ENCODE results near the gene RAD52. TPM values are rescaled to one million over a fixed set of nuclear protein-coding genes. Genes with fewer than 3 reads are reported as not detected.
A peak's percentile ranks its signal among the peaks of the same experiment; 100 is the strongest.

RAD52 gene
- 1 to 10 TPM; 5.1 to 9.3 TPM for total RNA-seq

DNA sequence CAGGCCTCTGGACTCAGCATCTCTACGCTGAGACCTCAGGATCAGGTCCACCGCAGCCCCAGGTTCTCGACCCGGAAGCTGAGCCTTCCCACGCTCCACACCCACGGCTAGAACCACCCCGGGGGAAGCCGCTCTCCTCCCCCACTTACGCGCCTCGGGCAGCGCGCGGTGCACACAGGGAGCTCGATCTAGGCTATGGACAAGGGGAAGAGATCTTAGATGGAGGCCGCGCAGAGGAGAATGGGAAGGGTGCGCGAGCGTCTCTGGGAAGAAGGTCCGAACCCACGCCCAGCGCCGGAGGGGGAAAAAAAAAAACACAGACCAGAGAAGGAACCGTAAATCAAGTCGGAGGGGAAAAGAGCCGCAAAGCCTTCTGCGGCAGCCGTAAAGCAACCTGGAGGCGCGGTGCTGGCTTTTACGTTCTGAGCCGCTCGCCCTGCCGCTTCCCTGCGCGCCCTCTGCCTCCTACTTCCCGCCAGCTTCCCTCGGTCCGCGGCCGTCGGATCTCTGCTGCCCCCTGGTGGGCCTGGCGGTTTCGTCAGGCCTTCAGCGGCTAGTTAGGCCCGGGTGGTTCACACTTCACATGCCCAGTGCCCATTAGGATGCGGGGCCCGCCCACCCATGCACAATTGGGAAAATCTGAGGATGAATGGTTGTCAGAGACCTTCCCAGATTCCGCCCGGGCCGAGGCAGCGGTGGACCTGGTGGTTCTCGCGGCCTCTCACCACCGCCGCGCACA lies at the start of gene RAD52:
RAD52 (minus strand) TSS at position 242 of the 739 bp plus-strand sequence. CDS start 16,636 bp downstream, outside the sequence.
- Mint-ChIP-seq H3K36me3 (ENCODE audit: low read depth) (peaks cover 9% of the 10 kb centered on the region), H3K27me3 (no peaks in the 10 kb centered on the region), H3K4me1 (peaks cover 25% of the 10 kb centered on the region), H3K9me3 (no peaks in the 10 kb centered on the region), H3K4me3 (peak within 1 kb of the TSS; percentile 99), H3K27ac (peak within 1 kb of the TSS; percentile 98)
- ATAC-seq (replicated peaks), result peak; percentile 86

- Mint-ChIP-seq H3K4me1 (peaks cover 15% of the 10 kb centered on the region), H3K4me3 (no peak overlapping the region), H3K36me3 (ENCODE audit: low read depth) (peaks cover 24% of the 10 kb centered on the region), H3K9me3 (no peaks in the 10 kb centered on the region), H3K27ac (no peak overlapping the region), H3K27me3 (no peaks in the 10 kb centered on the region)
- no peak for ATAC-seq (replicated peaks)
Measured at GRCh38 chr12:998020-998874, 48.8 kb upstream of the RAD52 start.

DNA sequence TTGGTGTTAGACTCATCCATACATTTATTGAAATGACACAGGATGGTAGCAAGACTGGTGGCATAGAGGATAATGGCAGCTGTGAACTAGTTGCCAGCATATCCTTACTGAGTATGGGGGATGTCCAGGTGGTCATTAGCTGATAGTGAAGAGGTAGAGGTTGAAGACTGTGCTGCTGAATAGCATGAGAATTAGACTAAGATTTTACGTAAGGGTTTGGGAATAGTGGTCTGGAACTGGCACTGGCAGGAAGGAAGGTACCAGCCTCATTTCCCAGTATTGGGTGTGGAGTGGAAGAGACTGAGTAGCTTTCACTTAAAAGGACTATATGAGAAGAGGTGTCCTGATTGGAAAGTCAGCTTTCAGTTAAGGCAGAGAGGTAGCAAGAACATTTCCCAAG lies 48.0 kb upstream of the RAD52 start:
- Mint-ChIP-seq H3K9me3 (no peaks in the 10 kb centered on the region), H3K4me1 (peaks cover 14% of the 10 kb centered on the region), H3K27ac (peak overlapping the region; percentile 3), H3K27me3 (no peaks in the 10 kb centered on the region), H3K36me3 (ENCODE audit: low read depth) (peaks cover 20% of the 10 kb centered on the region), H3K4me3 (no peak overlapping the region)
- ATAC-seq (replicated peaks), result no peak

DNA sequence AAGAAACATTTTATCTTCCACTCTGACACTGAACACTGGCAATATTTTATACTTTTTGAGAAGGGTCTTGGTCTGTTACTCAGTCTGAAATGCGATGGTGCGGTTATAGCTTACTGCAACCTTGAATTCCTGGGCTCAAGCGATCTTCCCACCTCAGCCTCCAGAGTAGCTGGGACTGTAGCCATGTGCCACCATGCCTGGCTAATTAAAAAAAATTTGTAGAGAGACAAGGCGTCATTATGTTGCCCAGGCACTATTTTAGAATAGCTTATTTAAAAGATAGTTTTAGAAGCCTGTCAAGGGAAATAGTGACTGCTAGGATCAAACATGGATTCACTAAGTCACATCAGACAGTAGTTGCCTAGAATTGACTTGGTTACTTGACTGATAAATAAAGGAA lies 47.4 kb upstream of the RAD52 start:
- Mint-ChIP-seq H3K9me3 (no peaks in the 10 kb centered on the region), H3K27ac (no peak overlapping the region), H3K27me3 (no peaks in the 10 kb centered on the region), H3K36me3 (ENCODE audit: low read depth) (peaks cover 19% of the 10 kb centered on the region), H3K4me1 (peaks cover 15% of the 10 kb centered on the region), H3K4me3 (no peak overlapping the region)
- no peak for ATAC-seq (replicated peaks)

DNA sequence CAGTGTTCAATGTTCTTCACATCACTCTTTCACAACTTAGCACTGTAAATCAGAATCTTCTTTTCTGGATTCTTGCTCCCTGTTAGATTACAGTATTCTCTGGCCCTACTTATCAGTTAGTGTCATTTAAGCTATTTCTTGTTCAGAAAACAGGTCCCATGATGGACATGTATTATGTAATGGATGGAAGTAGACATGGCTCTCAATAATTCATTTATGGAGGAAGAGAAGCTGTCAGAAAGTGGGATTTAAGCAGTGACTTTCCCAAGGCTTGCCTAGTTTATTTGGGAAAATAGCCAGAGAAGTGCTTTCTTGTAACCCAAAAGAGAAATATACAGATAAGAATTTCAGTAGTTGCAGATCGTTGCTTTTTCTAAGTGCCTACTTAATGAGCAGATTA lies 43.2 kb upstream of the RAD52 start:
- peaks cover 7% of the 10 kb centered on the region for H3K36me3 Mint-ChIP-seq (ENCODE audit: low read depth)
- peaks cover 23% of the 10 kb centered on the region for H3K4me1 Mint-ChIP-seq
- H3K9me3 Mint-ChIP-seq, result no peaks in the 10 kb centered on the region
- no peak for ATAC-seq (replicated peaks)
- no peaks in the 10 kb centered on the region for H3K27me3 Mint-ChIP-seq
- peak overlapping the region; percentile 94 for H3K4me3 Mint-ChIP-seq
- H3K27ac Mint-ChIP-seq, result no peak overlapping the region

DNA sequence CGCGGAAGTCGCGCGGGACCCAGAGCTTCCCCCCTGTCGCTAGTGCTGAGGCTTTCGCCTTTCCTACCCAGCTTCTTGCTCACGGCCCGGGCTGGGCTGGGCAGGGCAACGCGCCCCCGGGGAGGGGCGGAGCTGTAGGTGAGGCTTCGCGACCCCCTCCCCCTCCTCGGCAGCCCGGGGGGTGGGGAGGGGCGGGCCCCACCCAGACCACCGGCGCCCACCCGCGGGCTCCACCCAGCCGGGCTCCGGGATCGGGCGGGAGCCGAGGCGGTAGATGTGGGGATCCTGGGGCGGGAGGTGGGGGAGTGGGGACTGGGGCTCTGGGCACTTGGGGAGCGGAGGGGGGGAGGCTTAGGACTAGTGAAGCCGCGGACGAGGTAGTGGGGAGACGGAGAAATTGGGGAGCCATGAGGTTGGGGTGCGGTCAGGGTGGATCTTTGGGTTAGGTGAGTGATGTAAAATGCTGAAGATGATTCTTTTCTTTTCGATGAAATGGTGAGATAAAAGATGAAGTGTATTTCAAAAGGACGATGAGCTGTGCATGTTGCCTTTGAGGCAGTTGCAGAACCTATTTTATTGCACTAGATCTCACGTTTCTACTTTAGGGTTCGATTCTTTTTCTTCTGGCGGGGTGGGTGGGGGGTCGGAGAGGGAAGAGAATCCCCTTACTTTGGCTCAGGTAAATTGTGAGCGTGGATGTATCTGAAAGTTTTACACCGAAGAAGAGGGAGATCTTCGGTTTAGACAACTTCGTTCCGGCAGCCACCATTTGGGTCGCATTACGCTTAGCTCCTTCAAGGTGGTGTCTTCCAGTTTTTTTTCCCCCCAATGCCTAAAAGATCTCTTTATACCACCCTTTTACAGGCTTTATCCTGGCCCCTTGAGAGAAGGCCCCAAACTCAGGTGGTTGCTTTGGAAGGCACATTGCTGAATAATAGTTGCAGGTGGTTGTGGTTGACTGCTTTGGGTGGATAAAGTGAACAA lies 42.1 kb upstream of the RAD52 start:
- peaks cover 18% of the 10 kb centered on the region for H3K4me1 Mint-ChIP-seq
- peak; percentile 34 for ATAC-seq (replicated peaks)
- H3K36me3 Mint-ChIP-seq (ENCODE audit: low read depth), result peaks cover 7% of the 10 kb centered on the region
- H3K9me3 Mint-ChIP-seq, result no peaks in the 10 kb centered on the region
- H3K27ac Mint-ChIP-seq, result peak overlapping the region; percentile 94
- peak overlapping the region; percentile 94 for H3K4me3 Mint-ChIP-seq
- H3K27me3 Mint-ChIP-seq, result no peaks in the 10 kb centered on the region

DNA sequence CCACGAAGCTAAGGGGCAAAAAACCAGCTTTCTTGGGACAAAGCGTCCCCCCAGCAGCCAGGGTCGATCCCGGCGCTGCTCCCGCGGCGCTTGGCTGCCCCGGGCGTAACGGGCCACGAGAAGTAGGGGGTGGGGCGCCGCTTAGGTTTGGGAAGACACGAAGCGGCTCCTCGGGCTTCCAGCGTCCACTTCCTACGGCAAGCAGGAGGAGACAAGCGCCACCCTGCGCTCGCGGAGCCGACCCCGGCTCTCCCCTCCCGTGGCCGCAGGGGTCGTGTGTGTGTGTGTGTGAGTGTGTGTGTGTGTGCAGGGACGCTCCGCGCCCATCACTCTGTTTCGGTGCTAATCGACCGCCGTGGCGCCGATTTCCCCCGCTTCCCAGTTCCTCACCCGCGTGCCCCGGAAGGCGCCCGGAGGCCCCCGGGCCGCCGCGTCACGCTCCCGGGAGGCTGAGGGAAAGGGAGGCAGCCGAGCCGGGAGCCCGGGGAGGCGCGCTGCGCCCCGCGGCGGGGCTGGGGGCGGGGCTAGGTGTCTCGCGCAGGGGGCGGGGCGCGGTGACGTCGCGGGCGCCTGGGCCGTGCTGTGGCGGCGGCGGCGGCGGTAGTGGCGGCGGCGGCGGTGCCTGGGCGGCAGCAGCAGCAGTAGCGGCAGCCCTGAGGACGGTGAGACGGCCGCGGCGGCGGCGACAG lies 41.3 kb upstream of the RAD52 start, which contains the start of gene ERC1:
ERC1 (plus strand) TSS at position 563 of the 689 bp plus-strand sequence. CDS start 36,681 bp downstream, outside the sequence.
- no peaks in the 10 kb centered on the region for H3K27me3 Mint-ChIP-seq
- peaks cover 17% of the 10 kb centered on the region for H3K4me1 Mint-ChIP-seq
- H3K27ac Mint-ChIP-seq, result peak within 1 kb of the TSS; percentile 94
- peak within 1 kb of the TSS; percentile 94 for H3K4me3 Mint-ChIP-seq
- no peaks in the 10 kb centered on the region for H3K9me3 Mint-ChIP-seq
- peaks cover 7% of the 10 kb centered on the region for H3K36me3 Mint-ChIP-seq (ENCODE audit: low read depth)
- ATAC-seq (replicated peaks), result peak; percentile 92

- ATAC-seq (replicated peaks), result peak; percentile 19
Measured at GRCh38 chr12:989751-990660, 40.5 kb upstream of the RAD52 start.

DNA sequence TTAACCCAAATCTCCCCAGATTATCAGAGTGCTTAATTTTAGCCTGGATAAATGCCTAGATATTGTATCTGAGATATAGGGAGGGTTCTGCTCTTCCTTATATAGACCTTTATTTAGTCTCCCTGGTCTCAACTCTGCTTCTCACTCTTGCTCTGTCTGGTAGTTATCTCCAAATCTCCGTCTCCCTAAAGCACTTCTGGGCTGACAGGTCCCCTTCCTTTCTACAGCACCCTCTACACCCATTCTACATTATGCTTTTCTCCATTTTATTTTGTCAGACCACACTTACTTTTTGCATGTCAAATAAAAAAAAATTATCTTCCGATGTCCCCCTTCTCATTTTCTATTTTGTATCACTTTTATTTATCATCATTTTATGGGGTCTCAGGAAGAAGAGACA lies 39.6 kb upstream of the RAD52 start:
- H3K4me3 Mint-ChIP-seq, result no peak overlapping the region
- no peak for ATAC-seq (replicated peaks)
- no peaks in the 10 kb centered on the region for H3K9me3 Mint-ChIP-seq
- peaks cover 10% of the 10 kb centered on the region for H3K4me1 Mint-ChIP-seq
- H3K36me3 Mint-ChIP-seq (ENCODE audit: low read depth), result peaks cover 7% of the 10 kb centered on the region
- no peaks in the 10 kb centered on the region for H3K27me3 Mint-ChIP-seq
- no peak overlapping the region for H3K27ac Mint-ChIP-seq

More at GRCh38 chr12:989751-990660, 40.5 kb upstream of the RAD52 start:
- peak overlapping the region; percentile 65 for H3K27ac Mint-ChIP-seq
- H3K4me1 Mint-ChIP-seq, result peaks cover 10% of the 10 kb centered on the region
- H3K9me3 Mint-ChIP-seq, result no peaks in the 10 kb centered on the region
- peaks cover 7% of the 10 kb centered on the region for H3K36me3 Mint-ChIP-seq (ENCODE audit: low read depth)
- H3K4me3 Mint-ChIP-seq, result peak overlapping the region; percentile 94
- no peaks in the 10 kb centered on the region for H3K27me3 Mint-ChIP-seq

DNA sequence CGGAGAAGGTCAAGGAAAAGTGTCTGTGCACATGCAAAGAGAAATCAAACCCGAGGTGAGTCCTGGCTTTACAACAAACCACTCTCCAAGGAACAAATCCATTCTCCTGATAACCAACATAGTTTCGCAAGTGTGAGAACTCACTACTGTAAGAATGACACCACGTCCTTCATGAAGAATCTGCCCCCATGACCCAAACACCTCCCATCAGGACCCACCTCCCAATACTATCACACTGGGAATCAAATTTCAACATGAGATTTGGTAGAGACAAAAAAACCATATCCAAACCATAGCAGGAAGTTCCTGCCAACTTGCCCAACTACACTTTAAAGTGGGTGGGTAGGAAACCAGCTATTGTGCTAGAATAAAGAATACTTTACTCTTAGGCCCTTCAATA lies 39.2 kb upstream of the RAD52 start:
- H3K4me3 Mint-ChIP-seq, result no peak overlapping the region
- H3K9me3 Mint-ChIP-seq, result no peaks in the 10 kb centered on the region
- H3K27ac Mint-ChIP-seq, result no peak overlapping the region
- no peaks in the 10 kb centered on the region for H3K27me3 Mint-ChIP-seq
- ATAC-seq (replicated peaks), result no peak
- peaks cover 10% of the 10 kb centered on the region for H3K4me1 Mint-ChIP-seq
- peaks cover 7% of the 10 kb centered on the region for H3K36me3 Mint-ChIP-seq (ENCODE audit: low read depth)

DNA sequence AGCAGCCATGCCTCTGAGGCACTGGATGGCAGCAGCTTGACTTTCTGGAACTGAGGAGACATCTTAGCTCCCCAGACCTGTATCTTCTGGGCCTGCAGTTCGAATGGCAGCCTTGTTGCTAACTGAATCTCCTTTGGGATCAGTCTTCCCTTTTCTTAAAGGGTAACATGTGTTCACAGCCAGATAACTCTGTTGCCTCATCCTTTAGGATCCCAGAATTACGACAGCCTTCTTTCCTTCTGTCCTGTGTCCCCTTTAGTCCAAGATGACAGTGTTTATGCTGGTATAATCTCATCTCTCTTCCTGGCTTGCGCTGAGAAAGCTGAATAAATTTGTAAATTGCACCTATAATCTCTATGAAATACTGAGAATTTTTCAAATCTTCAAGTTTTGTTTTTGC lies 32.5 kb upstream of the RAD52 start:
- peaks cover 11% of the 10 kb centered on the region for H3K4me1 Mint-ChIP-seq
- ATAC-seq (replicated peaks), result no peak
- H3K36me3 Mint-ChIP-seq (ENCODE audit: low read depth), result no peaks in the 10 kb centered on the region
- H3K4me3 Mint-ChIP-seq, result no peak overlapping the region
- no peaks in the 10 kb centered on the region for H3K27me3 Mint-ChIP-seq
- no peak overlapping the region for H3K27ac Mint-ChIP-seq
- H3K9me3 Mint-ChIP-seq, result no peaks in the 10 kb centered on the region

DNA sequence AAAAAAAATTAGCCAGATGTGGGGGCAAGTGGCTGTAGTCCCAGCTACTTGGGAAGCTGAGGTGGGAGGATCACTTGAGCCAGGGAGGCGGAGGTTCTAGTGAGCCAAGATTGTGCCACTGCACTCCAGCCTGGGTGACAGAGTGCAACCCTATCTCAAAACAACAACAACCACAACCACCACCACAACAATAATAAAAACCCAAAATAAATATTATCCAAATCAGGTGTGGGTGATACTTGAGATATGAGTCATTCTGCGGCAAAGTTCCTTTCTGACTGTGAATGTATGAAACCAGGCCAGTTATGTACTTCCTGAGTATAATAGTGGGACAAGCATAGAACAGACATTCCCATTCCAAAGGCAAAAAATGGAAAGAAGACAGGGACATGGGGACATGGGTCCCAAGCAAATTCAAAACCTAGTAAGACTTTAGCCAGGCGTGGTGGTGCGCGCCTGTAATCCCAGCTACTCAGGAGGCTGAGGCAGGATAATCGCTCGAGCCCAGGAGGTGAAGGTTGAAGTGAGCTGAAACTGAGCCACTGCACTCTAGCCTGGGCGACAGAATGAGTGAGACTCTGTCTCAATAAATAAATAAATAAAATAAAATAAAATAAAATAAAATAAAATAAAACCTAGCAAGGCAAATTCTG lies 31.8 kb upstream of the RAD52 start:
- ATAC-seq (replicated peaks), result peak; percentile 81
- H3K9me3 Mint-ChIP-seq, result no peaks in the 10 kb centered on the region
- H3K36me3 Mint-ChIP-seq (ENCODE audit: low read depth), result no peaks in the 10 kb centered on the region
- peaks cover 11% of the 10 kb centered on the region for H3K4me1 Mint-ChIP-seq
- no peak overlapping the region for H3K27ac Mint-ChIP-seq
- H3K27me3 Mint-ChIP-seq, result no peaks in the 10 kb centered on the region
- no peak overlapping the region for H3K4me3 Mint-ChIP-seq
